GM19463 (cell line): Measurements from ENCODE around the gene EXOC6B.

Experiments
- ATAC-seq: cut with Tn5 transposase; IDR thresholded peaks from one replicate; pipeline ENCODE4 v1.9.1; 2021; ENCODE audit warnings: mild to moderate bottlenecking, moderate library complexity; ENCODE audit not compliant: unreplicated experiment

EXOC6B gene

DNA sequence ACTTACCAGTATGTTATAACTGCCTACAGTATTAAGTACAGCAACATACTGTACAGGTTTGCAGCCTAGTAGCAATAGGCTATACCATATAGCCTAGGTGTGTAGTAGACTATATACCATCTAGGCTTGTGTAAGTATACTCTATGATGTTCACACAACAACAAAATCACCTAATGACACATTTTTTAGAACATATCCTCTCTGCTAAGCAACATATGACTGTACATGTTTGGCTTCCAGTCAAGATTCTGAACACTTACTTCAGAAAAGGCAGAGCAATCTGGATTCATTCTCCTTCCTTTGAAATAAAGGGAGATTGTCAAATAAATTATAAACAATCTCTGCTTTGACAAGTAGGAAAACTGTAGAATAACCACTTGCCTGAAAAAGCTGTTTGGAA is 81.8 kb downstream of the EXOC6B start:
- no peak for ATAC-seq

DNA sequence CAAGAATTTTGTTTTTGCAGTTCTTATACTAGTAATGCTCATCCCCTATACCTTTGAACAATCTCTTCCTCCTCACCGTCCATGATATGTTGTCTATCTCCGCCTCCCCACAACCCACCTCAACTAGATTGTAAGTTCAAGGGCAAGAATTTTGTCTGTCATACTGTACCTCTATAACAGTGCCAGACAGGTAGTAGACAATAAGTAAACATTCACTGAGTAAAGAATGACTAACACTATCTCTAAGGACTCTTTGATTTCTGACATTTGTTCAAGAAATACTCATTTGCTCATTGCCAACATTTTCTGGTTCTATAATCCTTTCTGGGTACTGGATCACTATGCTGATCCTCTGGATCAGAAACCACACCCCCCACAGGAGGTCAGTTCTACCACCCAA is 82.4 kb downstream of the EXOC6B start:
- no peak for ATAC-seq

DNA sequence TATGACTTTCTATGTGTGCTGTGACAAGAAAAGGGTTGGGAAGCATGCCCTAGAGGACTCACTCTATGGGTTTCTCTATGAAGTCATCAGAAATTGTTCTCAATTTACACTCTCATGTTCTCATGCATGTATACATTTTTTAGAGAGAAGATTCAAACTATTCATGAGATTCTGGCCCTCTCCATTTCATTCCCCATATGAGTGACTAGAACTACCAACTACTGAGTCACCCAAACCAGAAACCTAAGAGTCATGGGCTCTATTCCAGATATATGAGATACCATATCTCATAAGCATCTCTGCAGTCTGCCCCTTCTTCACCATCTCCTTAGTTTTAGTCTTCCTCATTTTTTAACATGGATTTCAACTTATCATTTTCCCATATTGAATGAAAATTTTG is 87.7 kb downstream of the EXOC6B start:
- no peak for ATAC-seq

DNA sequence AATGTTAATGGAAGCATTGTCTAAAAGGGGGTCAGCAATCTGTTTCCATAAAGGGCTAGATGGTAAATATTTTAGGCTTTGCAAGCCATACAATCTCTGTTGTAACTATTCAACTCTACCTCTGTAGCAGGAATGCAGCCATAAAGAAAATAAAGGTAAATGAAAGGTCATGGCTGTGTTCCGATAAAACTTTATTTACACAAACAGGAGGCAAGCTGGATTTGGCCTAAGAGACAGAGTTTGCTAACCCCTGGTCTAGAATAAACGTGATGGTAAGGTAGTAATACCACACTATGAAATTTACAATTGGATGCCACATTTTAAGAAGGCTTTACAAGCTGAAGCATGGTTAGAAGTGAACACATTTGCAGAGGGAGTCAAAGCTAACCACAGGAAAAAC is 91.4 kb downstream of the EXOC6B start:
- no peak for ATAC-seq

DNA sequence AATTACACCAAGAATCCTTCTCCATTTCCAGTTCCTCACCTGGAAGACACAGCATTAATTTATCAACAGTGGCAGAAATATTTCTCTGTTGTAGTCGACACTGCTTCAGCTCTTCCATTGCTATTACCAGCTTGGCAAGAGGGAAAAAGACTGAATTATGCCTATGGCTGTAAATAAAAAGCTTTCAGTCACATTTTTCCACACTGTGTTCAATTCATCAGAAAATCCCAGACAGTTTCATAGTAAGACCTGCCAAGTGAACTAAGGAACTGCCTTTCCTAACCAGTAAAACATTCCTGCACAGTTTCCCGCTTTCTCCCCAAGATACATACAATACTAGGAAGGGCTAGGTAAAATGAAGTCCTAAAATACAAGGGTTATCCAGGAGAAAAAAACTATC is 94.7 kb downstream of the EXOC6B start:
- ATAC-seq: no peak

DNA sequence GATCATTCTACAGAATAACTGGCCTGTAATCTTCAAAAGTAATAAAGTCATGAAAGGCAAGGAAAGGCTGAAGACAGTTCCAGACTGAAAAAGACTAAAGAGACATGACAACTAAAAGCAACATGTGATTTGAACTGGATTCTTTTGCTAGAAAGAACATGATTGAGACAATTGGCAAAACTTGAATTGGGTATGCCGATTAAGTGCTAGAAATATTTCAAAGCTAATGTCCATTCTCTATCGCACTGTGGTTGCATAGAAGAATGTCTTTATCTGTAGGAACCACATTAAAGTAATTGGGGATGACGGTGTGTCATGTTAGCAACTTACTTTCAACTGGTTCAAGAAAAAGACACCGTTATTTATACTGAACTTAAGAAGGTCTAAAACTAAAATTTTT is 98.5 kb downstream of the EXOC6B start:
- ATAC-seq: no peak

DNA sequence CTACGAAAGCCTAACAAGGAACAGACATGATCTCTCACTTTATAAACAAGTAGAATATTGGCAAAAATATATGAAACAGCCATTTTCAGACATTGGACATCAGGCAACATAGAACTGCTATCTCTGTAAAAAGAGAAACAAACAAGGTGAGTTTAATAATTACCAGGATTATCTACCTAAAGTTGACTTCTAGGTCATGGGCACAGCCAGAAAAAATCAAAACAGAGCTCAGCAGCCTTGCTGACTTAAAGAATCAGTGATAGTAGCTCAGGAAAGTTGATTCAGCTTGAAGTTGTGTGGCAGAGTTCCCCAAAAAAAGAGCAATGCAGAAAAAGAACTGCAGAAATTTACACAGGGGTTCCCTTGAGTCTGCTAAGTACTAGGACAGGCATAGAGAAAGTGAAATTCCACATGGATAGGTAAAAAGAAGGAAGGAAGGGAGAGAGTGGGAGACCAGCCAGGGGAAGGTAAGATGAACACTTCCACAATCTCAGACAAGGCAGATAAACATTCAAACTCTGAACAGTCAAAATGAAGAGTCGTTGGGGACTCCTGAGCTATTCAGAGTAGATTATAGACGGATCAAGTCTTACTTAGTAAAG is 102.0 kb downstream of the EXOC6B start:
- ATAC-seq: no peak

DNA sequence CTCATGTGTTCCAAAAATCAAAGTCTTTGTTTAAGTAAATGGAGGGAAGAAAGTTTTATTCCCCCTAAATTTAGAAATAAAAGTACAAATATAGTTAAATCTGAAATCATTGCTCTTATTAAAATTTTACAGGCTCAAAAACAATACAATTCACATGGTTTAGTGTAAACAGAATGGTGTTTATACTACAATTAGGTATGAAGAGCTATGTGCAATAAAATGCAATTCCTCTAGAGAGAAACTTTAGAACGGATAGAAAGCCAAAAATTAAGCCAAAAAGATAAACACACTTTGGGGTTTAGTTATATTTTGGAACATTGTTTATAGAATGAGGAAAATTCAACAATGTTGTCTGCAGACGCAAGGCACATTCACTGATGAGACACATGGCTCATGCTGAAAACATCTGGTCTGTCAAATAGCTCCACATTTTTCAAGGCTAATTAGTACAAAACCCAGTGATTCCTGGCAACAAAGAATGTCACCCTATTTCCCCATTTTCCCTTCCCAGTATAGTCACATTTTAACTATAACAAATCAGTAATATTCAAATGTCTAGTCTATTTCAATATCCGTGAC is 103.3 kb downstream of the EXOC6B start:
- ATAC-seq: no peak

DNA sequence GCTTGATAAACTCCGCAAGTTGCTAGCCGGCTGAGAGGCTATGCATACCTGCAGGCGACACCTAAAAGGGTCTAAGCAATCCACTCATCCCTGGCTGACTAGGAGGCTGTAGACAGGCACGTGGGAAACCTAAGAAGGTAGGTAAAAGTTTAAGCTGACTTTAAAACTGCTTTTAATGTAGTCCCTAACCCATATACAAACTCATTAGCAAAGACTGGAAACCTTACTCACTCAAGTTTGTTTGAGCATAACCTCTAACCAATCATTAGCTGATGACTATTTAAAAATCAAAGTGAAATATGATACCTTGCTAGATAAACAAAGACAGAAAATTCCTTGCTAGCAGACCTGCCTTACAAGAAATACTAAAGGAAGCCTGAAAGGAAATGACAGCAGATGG is 106.4 kb downstream of the EXOC6B start:
- ATAC-seq: no peak

DNA sequence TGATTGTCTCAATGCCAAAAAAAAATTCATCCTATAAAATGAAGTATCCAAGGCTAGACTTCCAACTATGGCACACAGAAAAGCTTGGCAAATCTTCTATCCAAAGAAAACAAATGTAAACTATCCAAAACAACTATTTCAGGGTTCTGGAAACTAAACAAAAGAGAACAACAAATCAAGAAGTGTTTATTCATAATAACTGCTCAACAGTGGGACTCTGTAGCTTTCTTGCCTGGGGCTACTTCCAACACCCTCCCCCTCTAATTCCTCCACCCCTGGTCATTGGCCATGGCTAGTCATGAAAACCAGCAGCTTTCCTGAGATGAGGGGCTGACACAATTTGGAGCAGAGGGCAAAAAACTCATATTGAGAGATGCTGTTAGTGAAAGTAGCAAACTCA is 107.0 kb downstream of the EXOC6B start:
- ATAC-seq: no peak

DNA sequence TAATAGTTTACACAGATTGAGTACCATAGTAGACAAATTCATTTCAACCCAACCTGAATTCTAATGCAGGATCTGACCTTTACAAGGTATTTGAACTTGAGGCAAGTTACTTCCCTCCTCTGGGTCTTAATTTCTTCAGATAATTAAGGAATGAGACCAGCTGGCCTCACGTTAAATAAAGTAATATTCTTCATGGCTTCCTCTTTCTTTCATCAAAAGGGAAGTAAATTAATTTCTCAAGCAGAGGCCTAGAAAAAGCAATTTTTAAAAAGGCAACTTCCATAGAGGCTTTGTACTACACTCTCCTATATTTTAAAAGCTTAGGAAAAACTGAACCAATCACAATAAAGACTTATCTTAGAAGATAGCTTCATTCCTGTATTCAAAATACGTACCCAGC is 109.2 kb downstream of the EXOC6B start:
- no peak for ATAC-seq

DNA sequence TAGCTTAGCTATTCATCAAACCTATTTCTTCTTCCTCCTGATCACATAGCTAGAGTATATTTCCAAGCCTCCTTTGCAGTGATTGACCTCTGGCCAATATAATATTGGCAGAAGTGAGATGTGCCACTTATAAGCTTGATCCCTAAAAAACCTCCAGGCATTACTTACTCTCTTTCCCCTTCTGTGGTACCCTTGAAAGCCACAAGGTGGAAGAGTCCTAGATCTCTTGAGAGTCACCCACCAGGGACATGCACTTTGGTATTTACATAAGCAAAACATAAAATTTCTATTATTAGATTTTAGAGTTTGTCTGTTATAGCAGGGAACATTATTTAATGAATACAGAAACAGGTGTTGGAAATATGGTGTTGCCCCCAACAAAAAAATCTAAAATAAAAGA is 112.0 kb downstream of the EXOC6B start:
- ATAC-seq: no peak

DNA sequence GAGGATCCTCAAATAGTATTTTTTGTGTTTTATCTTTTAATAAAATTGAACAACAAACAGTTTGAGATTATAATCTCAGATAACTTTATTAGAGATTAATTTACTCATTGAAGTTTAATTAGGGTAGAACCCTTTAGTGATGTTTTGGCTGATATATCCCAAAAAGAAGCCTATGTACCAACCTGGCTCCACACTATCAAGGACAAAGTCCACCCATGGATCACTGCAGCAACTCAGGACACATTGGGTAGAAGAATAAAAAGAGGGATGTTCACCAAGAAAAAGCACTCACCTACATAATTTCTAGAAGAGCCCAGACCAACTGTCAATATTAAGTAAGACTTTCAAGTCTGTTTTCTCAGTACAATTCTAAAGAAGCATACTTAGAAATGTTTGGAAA is 112.9 kb downstream of the EXOC6B start:
- ATAC-seq: no peak

DNA sequence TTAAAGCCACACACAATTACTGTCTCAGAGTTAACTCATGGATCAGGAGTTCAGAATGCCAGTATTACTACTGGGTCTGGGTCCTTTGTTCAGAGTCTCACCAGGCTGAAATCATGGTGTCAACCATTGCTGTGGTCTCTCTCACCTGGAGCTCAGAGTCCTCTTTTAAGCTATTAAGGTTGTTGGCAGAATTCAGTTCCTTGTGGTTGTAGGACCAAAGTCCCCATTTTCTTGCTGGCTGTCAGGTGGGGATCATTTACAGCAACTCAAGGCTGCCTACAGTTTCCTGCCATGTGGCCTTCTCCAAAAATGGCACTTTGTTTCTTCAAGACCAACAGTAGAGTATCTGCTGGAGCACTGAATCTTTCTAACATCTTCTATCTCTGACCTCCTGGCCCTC is 113.5 kb downstream of the EXOC6B start:
- ATAC-seq: no peak

DNA sequence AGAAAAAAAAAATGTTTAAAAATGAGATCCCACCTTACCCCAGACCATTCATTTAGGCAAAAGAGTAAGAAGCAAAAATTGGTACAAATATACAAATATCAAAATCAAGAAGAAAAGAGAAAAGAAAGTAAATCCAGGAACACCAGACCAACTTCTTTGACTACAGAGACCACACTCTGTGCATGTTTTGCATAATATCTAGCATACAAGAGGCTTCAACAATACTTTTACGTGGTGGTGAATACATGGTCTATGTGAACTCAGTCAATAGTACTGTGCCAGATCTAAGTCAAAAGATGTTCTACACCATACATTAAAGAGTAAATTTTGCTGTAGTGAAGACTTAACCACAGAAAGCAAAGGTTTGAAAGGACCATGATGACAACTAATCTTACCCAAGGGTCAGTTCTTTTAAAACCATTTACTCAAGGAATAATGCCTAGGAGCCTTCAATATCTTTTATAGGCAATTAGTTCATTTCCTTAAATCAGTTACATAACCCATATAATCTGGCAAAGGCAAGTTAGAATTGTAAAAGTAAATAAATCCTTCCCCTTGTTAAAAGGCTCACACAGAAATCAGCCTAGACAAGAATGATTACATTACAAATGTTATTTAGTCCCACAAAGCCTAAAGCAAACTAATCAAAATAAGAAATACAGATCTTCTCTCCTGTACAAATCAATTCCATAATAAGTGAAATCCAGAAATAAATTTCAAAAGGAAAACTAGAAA is 115.2 kb downstream of the EXOC6B start:
- no peak for ATAC-seq

DNA sequence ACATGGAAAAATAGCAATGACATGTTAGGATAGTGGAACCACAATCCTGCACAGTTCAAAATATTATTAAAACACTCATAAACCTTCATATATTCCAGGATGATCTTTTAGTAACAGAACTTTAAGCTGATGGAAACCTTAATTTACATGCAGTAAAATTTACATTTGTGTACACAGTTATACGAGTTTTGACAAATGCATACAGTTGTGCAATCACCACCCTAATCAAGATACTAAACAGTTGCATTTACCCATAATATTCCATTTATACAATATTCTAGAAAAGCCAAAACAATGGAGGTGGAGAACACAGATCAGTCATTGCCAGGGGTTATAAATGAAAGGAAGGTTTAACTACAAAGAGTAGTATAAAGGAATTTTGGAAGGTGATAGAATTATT is 117.6 kb downstream of the EXOC6B start:
- no peak for ATAC-seq

DNA sequence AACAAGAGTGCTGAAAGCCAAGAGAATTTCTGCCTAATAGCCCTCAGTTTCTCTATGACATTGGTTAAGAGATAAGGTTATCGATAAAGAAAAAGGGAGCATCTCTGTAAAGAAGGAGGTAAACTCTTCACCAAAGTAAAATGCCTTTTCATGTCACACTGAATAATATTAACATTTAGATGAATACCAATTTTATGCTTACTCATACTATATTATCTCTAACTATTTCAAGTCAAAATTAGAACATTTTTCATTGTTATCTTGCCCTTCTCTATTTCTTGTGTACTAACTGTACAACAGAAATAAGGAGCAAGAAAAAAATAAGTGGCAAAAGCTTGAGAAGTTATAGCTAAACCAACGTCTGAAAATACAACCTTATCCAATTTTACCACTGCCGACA is 127.5 kb downstream of the EXOC6B start:
- no peak for ATAC-seq

DNA sequence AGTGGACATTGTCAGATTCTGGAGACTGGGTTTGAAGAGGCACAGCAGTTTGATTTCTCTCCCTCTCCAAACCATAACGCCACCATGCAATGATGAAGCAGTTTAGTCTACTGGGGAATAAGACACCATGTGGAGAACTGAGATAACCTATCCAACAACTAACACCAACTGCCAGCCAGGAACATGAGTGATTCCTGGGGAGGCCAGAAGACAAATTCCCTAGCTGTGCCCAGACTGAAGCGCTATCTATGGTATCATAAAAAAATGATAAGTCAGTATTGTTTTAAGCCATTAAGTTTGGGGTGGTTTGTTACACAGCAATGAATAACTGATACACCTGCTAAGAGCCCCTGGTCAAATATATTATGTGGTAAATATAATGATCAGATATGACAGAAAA is 129.3 kb downstream of the EXOC6B start:
- ATAC-seq: no peak

DNA sequence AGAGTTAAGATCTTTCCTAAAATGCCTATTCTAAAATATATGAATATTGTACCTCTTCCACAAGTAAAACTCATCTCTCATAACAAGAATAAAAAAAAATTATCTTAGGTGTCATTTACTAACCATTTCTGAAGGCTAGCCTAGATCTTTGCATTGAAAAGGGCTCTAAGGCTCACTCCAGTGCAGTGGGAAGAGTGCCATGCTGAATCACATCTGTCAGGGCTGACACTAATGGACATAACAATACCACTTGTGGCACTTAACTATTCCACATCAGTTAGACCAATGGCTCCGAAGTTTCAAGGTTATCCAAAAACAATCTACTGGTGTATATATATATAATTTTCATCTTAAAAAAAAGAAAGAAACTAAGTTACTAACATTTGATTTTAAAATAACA is 130.2 kb downstream of the EXOC6B start:
- ATAC-seq: no peak

DNA sequence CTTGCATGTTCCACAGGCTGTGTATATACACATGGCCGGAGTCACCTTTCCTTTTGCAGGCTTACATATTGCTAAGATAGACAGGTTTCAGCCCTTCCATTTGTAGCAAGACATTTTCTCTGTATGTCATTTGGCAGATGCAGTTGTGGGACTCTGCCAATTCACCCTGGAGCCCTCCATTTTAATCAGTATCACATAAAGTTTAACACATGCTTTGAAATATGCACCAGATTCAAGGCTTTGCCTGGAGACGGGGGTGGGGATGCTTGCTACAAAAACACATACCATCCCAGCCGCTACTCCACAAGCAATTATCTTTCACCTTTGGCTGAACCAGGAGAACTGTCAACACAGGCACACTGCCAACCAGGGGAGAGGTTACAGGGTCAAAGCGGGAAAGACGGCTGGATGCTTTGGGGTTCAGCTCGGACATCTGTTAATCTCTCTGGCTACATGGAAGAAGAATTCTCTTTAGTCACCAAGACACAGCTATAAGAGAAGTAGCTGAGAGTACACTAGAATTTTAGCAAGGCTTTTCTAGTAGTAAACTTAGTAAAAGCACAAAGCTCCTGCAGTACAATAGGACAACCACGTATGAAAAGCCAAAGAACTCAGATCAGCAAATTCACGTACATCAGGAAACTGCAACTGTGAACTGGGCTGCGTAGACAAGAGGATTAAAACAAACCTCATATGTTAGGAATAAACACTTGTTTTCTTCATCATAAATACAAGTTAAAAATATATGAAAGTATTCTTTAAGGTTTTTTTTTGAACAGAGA is 130.9 kb downstream of the EXOC6B start:
- ATAC-seq: no peak

DNA sequence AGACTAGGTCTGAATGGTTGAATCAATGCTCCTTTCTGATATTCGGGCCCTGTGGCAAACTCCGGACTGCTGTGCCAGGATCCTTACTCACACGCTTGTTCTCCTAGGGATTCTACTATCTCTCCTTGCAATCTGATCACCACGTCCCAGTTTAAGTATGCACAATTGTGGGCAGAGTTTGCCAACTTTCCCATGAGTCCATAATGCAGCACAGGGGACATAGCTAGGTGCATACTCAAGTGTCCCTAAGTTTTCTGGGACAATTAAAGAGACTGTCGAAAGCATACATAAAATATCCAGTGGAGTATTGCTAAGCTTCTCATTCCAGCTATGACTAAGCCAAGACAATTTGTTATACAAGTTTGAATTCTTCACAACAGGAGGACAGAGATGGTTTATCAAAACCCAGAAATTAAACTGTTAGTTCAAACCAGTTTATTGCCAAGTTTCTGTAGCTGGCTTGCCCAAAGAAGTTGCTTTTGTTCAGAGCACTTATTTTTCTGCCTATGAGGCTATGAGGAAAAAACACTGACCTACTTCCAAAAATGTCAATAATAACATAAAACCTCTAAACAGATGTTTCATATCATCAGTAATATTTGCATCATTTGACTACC is 136.1 kb downstream of the EXOC6B start:
- ATAC-seq: no peak
